ENCODE results near the gene OLFM2. TPM values are rescaled to one million over a fixed set of nuclear protein-coding genes. Genes with fewer than 3 reads are reported as not detected.

OLFM2 gene
- total RNA-seq, 2 donors from 2014 or later, result 33.1 to 58.1 TPM

- Mint-ChIP-seq H3K27me3 (ENCODE audit: insufficient read depth) (no peaks in the 10 kb centered on the region), H3K9me3 (no peaks in the 10 kb centered on the region), H3K36me3 (ENCODE audit: low read depth) (peaks cover 22% of the 10 kb centered on the region), H3K27ac (no peak overlapping the region), H3K4me1 (no peaks in the 10 kb centered on the region), H3K4me3 (no peak overlapping the region)
- Histone ChIP-seq H3K27me3 (ENCODE audit: control insufficient read depth, insufficient read depth, low read length, poor library complexity, severe bottlenecking) (no peaks in the 10 kb centered on the region), H3K9ac (ENCODE audit: extremely low read depth, low read length, poor library complexity, severe bottlenecking) (no peak overlapping the region), H3K36me3 (ENCODE audit: control insufficient read depth, insufficient read depth, low read length) (peaks cover 4% of the 10 kb centered on the region), H3K27ac (ENCODE audit: low read depth, low read length) (no peak overlapping the region), H3K9me3 (ENCODE audit: control insufficient read depth, low read length) (no peaks in the 10 kb centered on the region), H3K4me1 (ENCODE audit: control insufficient read depth, insufficient read depth, low read length) (no peaks in the 10 kb centered on the region), H3K4me3 (ENCODE audit: low read length) (no peak overlapping the region)
- DNase-seq, result no peak
- no peak for TF ChIP-seq CTCF (conservative IDR thresholded peaks at IDR 0.05)
These were observed 77.5 kb downstream of the OLFM2 start for GRCh38 chr19:9858766-9859165.

- H3K27me3 Mint-ChIP-seq (ENCODE audit: insufficient read depth), result no peaks in the 10 kb centered on the region
- H3K27me3 ChIP-seq (ENCODE audit: control insufficient read depth, insufficient read depth, low read length, poor library complexity, severe bottlenecking), result no peaks in the 10 kb centered on the region
- no peak for TF ChIP-seq CTCF (conservative IDR thresholded peaks at IDR 0.05)
- no peak overlapping the region for H3K27ac Mint-ChIP-seq
- DNase-seq, result no peak
- H3K36me3 Mint-ChIP-seq (ENCODE audit: low read depth), result peaks cover 22% of the 10 kb centered on the region
- H3K27ac ChIP-seq (ENCODE audit: low read depth, low read length), result no peak overlapping the region
- H3K9me3 Mint-ChIP-seq, result no peaks in the 10 kb centered on the region
- no peak overlapping the region for H3K4me3 ChIP-seq (ENCODE audit: low read length)
- no peak overlapping the region for H3K4me3 Mint-ChIP-seq
- H3K4me1 ChIP-seq (ENCODE audit: control insufficient read depth, insufficient read depth, low read length), result no peaks in the 10 kb centered on the region
- no peak overlapping the region for H3K9ac ChIP-seq (ENCODE audit: extremely low read depth, low read length, poor library complexity, severe bottlenecking)
- H3K4me1 Mint-ChIP-seq, result no peaks in the 10 kb centered on the region
- no peaks in the 10 kb centered on the region for H3K9me3 ChIP-seq (ENCODE audit: control insufficient read depth, low read length)
- peaks cover 4% of the 10 kb centered on the region for H3K36me3 ChIP-seq (ENCODE audit: control insufficient read depth, insufficient read depth, low read length)
- WGBS, 2 experiments (ENCODE audit: insufficient coverage in 1 of 2, insufficient read length in 1 of 2), result 91 to 92% methylated on average over 8 to 9 of the region's 10 CpGs
These were observed 78.2 kb downstream of the OLFM2 start for GRCh38 chr19:9857920-9858746.

GRCh38 chr19:9857076-9857721 is 79.1 kb downstream of the OLFM2 start:
- H3K27me3 Mint-ChIP-seq (ENCODE audit: insufficient read depth), result no peaks in the 10 kb centered on the region
- 95 to 96% methylated on average over 10 to 13 of the region's 13 CpGs for WGBS, 2 experiments (ENCODE audit: insufficient coverage in 1 of 2, insufficient read length in 1 of 2)

More at GRCh38 chr19:9857076-9857721, 79.1 kb downstream of the OLFM2 start:
- H3K36me3 Mint-ChIP-seq (ENCODE audit: low read depth), result peaks cover 27% of the 10 kb centered on the region
- no peak for DNase-seq
- no peak overlapping the region for H3K27ac Mint-ChIP-seq
- TF ChIP-seq CTCF (conservative IDR thresholded peaks at IDR 0.05), result no peak
- Histone ChIP-seq H3K4me1 (ENCODE audit: control insufficient read depth, insufficient read depth, low read length) (no peaks in the 10 kb centered on the region), H3K27me3 (ENCODE audit: control insufficient read depth, insufficient read depth, low read length, poor library complexity, severe bottlenecking) (no peaks in the 10 kb centered on the region), H3K4me3 (ENCODE audit: low read length) (no peak overlapping the region), H3K9me3 (ENCODE audit: control insufficient read depth, low read length) (no peaks in the 10 kb centered on the region), H3K9ac (ENCODE audit: extremely low read depth, low read length, poor library complexity, severe bottlenecking) (no peak overlapping the region), H3K36me3 (ENCODE audit: control insufficient read depth, insufficient read depth, low read length) (peaks cover 4% of the 10 kb centered on the region), H3K27ac (ENCODE audit: low read depth, low read length) (no peak overlapping the region)
- no peaks in the 10 kb centered on the region for H3K9me3 Mint-ChIP-seq
- no peak overlapping the region for H3K4me3 Mint-ChIP-seq
- no peaks in the 10 kb centered on the region for H3K4me1 Mint-ChIP-seq

Data from endodermal cell (in vitro differentiated cells).